Central memory CD4-positive, alpha-beta T cell (primary cell): ENCODE results near the gene ARRDC1.
"Not testable (repeated sequence)": the region's sequence is repeated elsewhere in the genome, so short reads cannot be mapped to it uniquely, and the experiment has no call there.

Experiments
- DNase-seq: peaks from one replicate; pipeline ENCODE4 v3.0.0; 2022

ARRDC1 gene

GRCh38 chr9:137614631-137615386 lies 9.3 kb downstream of the ARRDC1 start:
- DNase-seq, result no peak

- no peak for DNase-seq
Observed at GRCh38 chr9:137615387-137615871, 9.9 kb downstream of the ARRDC1 start.

GRCh38 chr9:137618105-137619067 lies 12.9 kb downstream of the ARRDC1 start, which contains the start of gene EHMT1:
TSS of gene EHMT1 (plus strand) at chr9:137619005. CDS start at chr9:137619029, 24 bp downstream.
- DNase-seq, result peak; percentile 93

GRCh38 chr9:137619240-137620047 lies 14.0 kb downstream of the ARRDC1 start:
- peak; percentile 20 for DNase-seq

GRCh38 chr9:137620048-137620405 lies 14.5 kb downstream of the ARRDC1 start:
- DNase-seq, result no peak

- no peak for DNase-seq
Observed at GRCh38 chr9:137620581-137620980, 15.1 kb downstream of the ARRDC1 start.

GRCh38 chr9:137621131-137621757 lies 15.8 kb downstream of the ARRDC1 start:
- DNase-seq, result no peak

GRCh38 chr9:137622211-137622610 lies 16.7 kb downstream of the ARRDC1 start:
- DNase-seq, result not testable (repeated sequence)

- no peak for DNase-seq
Observed at GRCh38 chr9:137626464-137626863, 21.0 kb downstream of the ARRDC1 start.

GRCh38 chr9:137627406-137627805 lies 21.9 kb downstream of the ARRDC1 start:
- DNase-seq, result not testable (repeated sequence)

- no peak for DNase-seq
Observed at GRCh38 chr9:137630126-137630525, 24.6 kb downstream of the ARRDC1 start.

GRCh38 chr9:137630679-137631078 lies 25.2 kb downstream of the ARRDC1 start:
- DNase-seq, result no peak

GRCh38 chr9:137631345-137632229 lies 26.1 kb downstream of the ARRDC1 start:
- no peak for DNase-seq

GRCh38 chr9:137632230-137633161 lies 27.0 kb downstream of the ARRDC1 start:
- DNase-seq, result no peak

GRCh38 chr9:137634016-137634415 lies 28.5 kb downstream of the ARRDC1 start:
- DNase-seq, result no peak

- DNase-seq, result no peak
Observed at GRCh38 chr9:137638680-137639079, 33.2 kb downstream of the ARRDC1 start.

GRCh38 chr9:137639303-137640051 lies 34.0 kb downstream of the ARRDC1 start:
- no peak for DNase-seq

- DNase-seq, result no peak
Observed at GRCh38 chr9:137640862-137641261, 35.4 kb downstream of the ARRDC1 start.

- no peak for DNase-seq
Observed at GRCh38 chr9:137642118-137642601, 36.7 kb downstream of the ARRDC1 start.
